Adrenal gland (tissue), 12 donors: ENCODE measurements around the gene RNF39. TPM values are rescaled to one million over a fixed set of nuclear protein-coding genes. Genes with fewer than 3 reads are reported as not detected.

Source experiments
- DNase-seq, 7 donors: peaks; one replicate each; pipeline ENCODE4 v3.0.0-alpha.2; 2019 to 2020
- H3K27ac ChIP-seq, 5 donors: fragments of 200-600 bp; sonication (generic) in 4 of 5; 1 replicate in 3 of 5; 2 replicates in 2 of 5; pipeline versions ENCODE4 v1.5.1 to v1.8.0; 2016 to 2020; ENCODE audit warnings: mild to moderate bottlenecking in 1 of 5
- H3K27me3 ChIP-seq: fragments of 200-600 bp; 2 replicates; pipeline ENCODE4 v1.8.0; 2021
- H3K36me3 ChIP-seq, 2 donors: fragments of 200-600 bp; replicated peaks in 1 of 2; 1 replicate in 1 of 2; 2 replicates in 1 of 2; pipeline versions ENCODE4 v1.5.1 to v1.8.0; 2018 to 2022
- H3K4me1 ChIP-seq, 2 donors: fragments of 200-600 bp; replicated peaks in 1 of 2; 1 replicate in 1 of 2; 2 replicates in 1 of 2; pipeline versions ENCODE4 v1.5.1 to v1.8.0; 2018 to 2021
- H3K4me3 ChIP-seq, 4 donors: fragments of 200-600 bp; sonication (generic) in 3 of 4; one replicate each; pipeline ENCODE4 v1.5.1; 2016 to 2018
- H3K9me3 ChIP-seq, 3 donors: fragments of 200-600 bp; sonication (generic) in 1 of 3; replicated peaks in 1 of 3; 1 replicate in 2 of 3; 2 replicates in 1 of 3; pipeline versions ENCODE4 v1.5.1 to v1.8.0; 2016 to 2021
- POLR2A ChIP-seq, 2 donors: fragments of 450-650 bp; IDR thresholded peaks; one replicate each; pipeline ENCODE4 v1.6.1; 2017; ENCODE audit warnings: antibody characterized with exemption in 2 of 2, mild to moderate bottlenecking in 2 of 2, moderate library complexity in 1 of 2
- WGBS, 4 donors: extraction: QIAGEN DNeasy Blood & Tissue Kit in 2 of 4; methylation state at CpG; one replicate each; pipeline versions ENCODE4 v1.1.5 to v1.1.7; 2013 to 2017; 5-methylcytosine and 5-hydroxymethylcytosine counted together
- intact Hi-C, 2 donors: fragments of 100-400 bp; cut with DNase I; formaldehyde crosslinking; loops; one replicate each; pipeline versions ENCODE4 v1.14.1 to v1.15.0; 2022 to 2023
- polyA plus RNA-seq, 3 donors: library from polyadenylated mRNA; stranded (reverse); fragments of 200-250 nt in 2 of 3; fragments of 350-450 nt in 1 of 3; fragmentation: Illumina TruSeq in 1 of 3; extraction: RNeasy Lipid Tissue Mini Kit (QIAGEN cat#74804) in 1 of 3; gene quantifications; one replicate each; pipeline ENCODE4 v1.2.3, GENCODE V29; 2013 to 2014
- total RNA-seq, 9 donors: library from RNA; depleted of rRNA in 4 of 9; stranded (reverse); fragments of >200 nt in 4 of 9; fragments of 120-200 nt in 1 of 9; fragmentation: NEBNext Ultra II Directional in 1 of 9; extraction: Animal tissue kit (Norgen Biotek cat#: 25700) in 1 of 9; gene quantifications; one replicate each; pipeline versions ENCODE4 v1.1.0 to v1.2.4, GENCODE V29; 2013 to 2023
- TF ChIP-seq, protein P1 (sequence below), 6 experiments: fragments of 450-650 bp in 4 of 6; fragments of 200-600 bp in 2 of 6; sonication (generic) in 1 of 6; IDR thresholded peaks; 1 replicate in 5 of 6; 2 replicates in 1 of 6; pipeline versions ENCODE4 v1.5.1 to v1.8.0; 2016 to 2021; ENCODE audit warnings: antibody characterized with exemption in 6 of 6, mild to moderate bottlenecking in 2 of 6, moderate library complexity in 1 of 6
- donor health status: healthy with polysubstance abuse.
- donor health status: Bipolar disorder and iron deficiency.
- donor health status: DM: yes; HTN: yes; CAD: no.
- donor health status: DM: no; HTN: no; CAD: no.
- donor health status: DM: no; HTN: no; CAD: no.
- donor health status: DM: yes; HTN: yes; CAD: no.

RNF39 gene
- total and polyA plus RNA-seq, 12 donors: 0.11 to 1.7 (median 0.55) TPM; not detected in 3

DNA sequence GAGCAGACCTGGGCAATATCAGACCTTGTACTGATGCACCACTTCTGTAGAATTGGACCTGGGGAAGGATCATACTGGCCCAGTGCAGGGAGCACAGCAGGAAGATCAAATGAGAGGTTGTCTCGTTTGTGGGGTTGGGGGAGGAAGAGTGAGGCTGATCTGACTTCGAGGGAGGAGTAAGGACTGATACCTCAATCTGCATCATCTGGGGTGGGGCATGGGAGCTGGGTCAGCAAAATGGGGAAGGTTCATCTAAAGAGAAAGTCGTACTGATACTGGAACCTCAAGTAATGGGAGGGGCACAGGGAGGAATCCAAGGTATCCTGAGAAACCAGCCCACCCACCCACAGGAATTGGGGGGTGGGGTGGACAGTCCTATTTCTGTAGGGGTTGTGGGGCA, 3.7 kb downstream of the RNF39 start:
- H3K4me1 ChIP-seq: peaks cover 31 to 41% of the 10 kb centered on the region in 2 donors
- TF ChIP-seq POLR2A (IDR thresholded peaks at IDR 0.05): no peak
- TF ChIP-seq, protein P1, sequence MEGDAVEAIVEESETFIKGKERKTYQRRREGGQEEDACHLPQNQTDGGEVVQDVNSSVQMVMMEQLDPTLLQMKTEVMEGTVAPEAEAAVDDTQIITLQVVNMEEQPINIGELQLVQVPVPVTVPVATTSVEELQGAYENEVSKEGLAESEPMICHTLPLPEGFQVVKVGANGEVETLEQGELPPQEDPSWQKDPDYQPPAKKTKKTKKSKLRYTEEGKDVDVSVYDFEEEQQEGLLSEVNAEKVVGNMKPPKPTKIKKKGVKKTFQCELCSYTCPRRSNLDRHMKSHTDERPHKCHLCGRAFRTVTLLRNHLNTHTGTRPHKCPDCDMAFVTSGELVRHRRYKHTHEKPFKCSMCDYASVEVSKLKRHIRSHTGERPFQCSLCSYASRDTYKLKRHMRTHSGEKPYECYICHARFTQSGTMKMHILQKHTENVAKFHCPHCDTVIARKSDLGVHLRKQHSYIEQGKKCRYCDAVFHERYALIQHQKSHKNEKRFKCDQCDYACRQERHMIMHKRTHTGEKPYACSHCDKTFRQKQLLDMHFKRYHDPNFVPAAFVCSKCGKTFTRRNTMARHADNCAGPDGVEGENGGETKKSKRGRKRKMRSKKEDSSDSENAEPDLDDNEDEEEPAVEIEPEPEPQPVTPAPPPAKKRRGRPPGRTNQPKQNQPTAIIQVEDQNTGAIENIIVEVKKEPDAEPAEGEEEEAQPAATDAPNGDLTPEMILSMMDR (IDR thresholded peaks at IDR 0.05): no peak
- peaks cover 10% of the 10 kb centered on the region for H3K27me3 ChIP-seq
- H3K27ac ChIP-seq: no peak overlapping the region
- no peak for DNase-seq
- intact Hi-C loops: no loop called here
- 56 to 64% (median 59%) methylated on average over 3 of the region's 3 CpGs for WGBS, 4 donors
- peaks cover 0 to 15% of the 10 kb centered on the region in 2 donors for H3K36me3 ChIP-seq
- H3K4me3 ChIP-seq: no peak overlapping the region
- no peaks in the 10 kb centered on the region for H3K9me3 ChIP-seq

DNA sequence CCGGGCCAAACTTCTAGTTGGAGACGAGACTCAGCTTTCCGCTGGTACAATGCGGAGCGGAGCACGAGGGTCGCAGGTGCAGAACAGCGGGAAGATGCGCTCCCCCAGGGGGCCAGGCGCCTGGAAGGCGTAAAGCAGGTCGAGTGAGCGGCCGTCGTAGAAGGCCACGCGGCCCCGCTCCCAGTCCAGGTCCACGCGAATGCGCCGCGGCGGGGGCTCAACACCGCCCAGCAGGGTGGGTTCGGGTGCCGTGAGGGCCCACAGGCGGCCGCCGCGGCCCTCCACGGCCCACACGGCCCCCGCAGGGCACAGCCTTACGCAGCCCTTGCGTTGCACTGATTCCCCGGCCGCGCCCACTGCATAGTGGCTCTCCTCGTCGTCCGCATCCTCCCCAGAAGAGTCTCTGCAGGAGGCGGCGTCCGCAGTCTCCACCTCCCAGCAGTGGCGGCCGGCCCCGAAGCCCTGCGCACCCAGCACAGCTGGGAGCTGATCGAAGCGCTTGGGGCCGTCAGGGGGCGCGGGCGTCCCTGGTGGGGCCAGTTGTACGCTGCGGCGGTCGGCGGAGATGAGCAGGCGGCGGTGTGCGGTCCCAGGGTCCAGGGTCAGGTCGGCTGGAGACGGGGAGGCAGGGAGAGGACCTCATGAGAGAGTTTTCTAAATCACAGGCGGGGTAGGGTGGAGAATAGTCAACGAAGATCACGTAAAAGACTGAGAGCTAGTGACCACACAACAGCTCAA, 4.3 kb downstream of the RNF39 start:
- no peak overlapping the region for H3K4me3 ChIP-seq
- intact Hi-C loops: no loop called here
- peaks cover 27 to 43% of the 10 kb centered on the region in 2 donors for H3K4me1 ChIP-seq

DNA sequence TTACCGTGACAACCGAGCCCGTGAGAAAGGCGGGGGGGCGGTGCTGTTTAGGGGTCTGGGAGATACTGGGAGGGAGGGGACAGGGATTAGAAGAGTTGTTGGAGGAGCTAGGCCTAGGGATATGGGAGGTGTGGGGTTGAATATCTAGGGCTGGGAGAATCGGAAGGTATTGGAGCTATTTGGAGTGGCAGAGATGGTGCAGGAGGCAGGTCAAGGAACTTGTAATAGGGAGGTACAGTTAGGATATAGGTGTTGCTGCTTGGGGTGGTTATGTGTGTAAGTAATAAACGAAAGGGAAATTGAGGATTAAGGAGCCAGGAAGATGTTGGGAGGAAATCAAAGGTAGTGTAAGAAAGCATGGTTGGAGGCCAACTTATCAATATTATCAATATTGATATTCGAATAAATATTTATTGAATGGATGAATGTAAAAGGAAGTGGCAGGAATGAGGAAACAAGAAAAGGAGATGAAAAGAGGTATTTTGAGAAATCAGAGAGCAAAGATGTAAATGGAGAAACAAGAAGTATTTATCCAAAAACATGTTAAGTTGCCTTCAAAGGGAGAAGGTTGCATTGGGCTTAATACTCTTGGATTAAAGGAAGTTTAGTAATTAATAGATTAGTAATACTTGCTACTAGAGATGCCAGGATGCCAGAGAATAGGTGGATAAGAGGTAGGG, 8.0 kb downstream of the RNF39 start:
- peaks cover 11 to 44% of the 10 kb centered on the region in 2 donors for H3K4me1 ChIP-seq
- no peaks in the 10 kb centered on the region for H3K9me3 ChIP-seq
- DNase-seq: no peak
- peak overlapping the region in 4 of 5 donors; percentile 68 to 96 (median 85) for H3K27ac ChIP-seq
- H3K36me3 ChIP-seq: peaks cover 0 to 15% of the 10 kb centered on the region in 2 donors
- no peaks in the 10 kb centered on the region for H3K27me3 ChIP-seq
- H3K4me3 ChIP-seq: peak overlapping the region in 2 of 4 donors; percentile 78 to 87
- intact Hi-C loops: no loop called here
- 10 to 14% (median 12%) methylated on average over 8 of the region's 8 CpGs for WGBS, 4 donors
- TF ChIP-seq POLR2A (IDR thresholded peaks at IDR 0.05): no peak
- TF ChIP-seq, protein P1 (IDR thresholded peaks at IDR 0.05): no peak

More for the DNA sequence above, 4.3 kb downstream of the RNF39 start:
- 24 to 51% (median 32%) methylated on average over 18 to 68 of the region's 68 CpGs for WGBS, 4 donors
- peak in 3 of 7 donors; percentile 34 to 45 (median 35) for DNase-seq
- Histone ChIP-seq H3K27me3 (peaks cover 10% of the 10 kb centered on the region), H3K36me3 (peaks cover 0 to 15% of the 10 kb centered on the region in 2 donors), H3K9me3 (no peaks in the 10 kb centered on the region), H3K27ac (no peak overlapping the region)
- TF ChIP-seq, protein P1 (IDR thresholded peaks at IDR 0.05): no peak
- TF ChIP-seq POLR2A (IDR thresholded peaks at IDR 0.05): no peak
